Neural cell (in vitro differentiated cells): ENCODE data around the gene RAI1. TPM values are rescaled to one million over a fixed set of nuclear protein-coding genes. Genes with fewer than 3 reads are reported as not detected.
A peak's percentile ranks its signal among the peaks of the same experiment; 100 is the strongest.

ENCODE experiments used
- H2AFZ ChIP-seq: fragments of 200-600, 300-800 bp; sonication (generic), shearing (Covaris generic); 2 replicates; pipeline ENCODE4 v1.6.0; 2014; ENCODE audit warnings: low read depth, mild to moderate bottlenecking, antibody characterized with exemption, low read length, moderate library complexity
- H3F3A ChIP-seq: fragments of 200-600 bp; shearing (Covaris generic); 2 replicates; pipeline ENCODE4 v1.6.1; 2016; ENCODE audit warnings: mild to moderate bottlenecking, moderate library complexity, mixed read lengths, antibody characterized with exemption, low read length; ENCODE audit not compliant: insufficient read depth, poor library complexity, severe bottlenecking
- H3K27ac ChIP-seq: fragments of 200-600, 300-800 bp; sonication (generic), shearing (Covaris generic); 2 replicates; pipeline ENCODE4 v1.5.1; 2014; ENCODE audit warnings: mild to moderate bottlenecking, low read length, moderate library complexity
- H3K27me3 ChIP-seq: fragments of 300-800, 200-600 bp; sonication (generic), shearing (Covaris generic); 2 replicates; pipeline ENCODE4 v1.6.0; 2014; ENCODE audit warnings: mild to moderate bottlenecking, low read depth, low read length, moderate library complexity; ENCODE audit not compliant: insufficient read depth
- H3K36me3 ChIP-seq: fragments of 300-800, 200-600 bp; sonication (generic), shearing (Covaris generic); 2 replicates; pipeline ENCODE4 v1.5.1; 2014; ENCODE audit warnings: mild to moderate bottlenecking, antibody characterized with exemption, low read length, moderate library complexity; ENCODE audit not compliant: insufficient read depth
- H3K4me2 ChIP-seq: fragments of 300-800, 200-600 bp; sonication (generic), shearing (Covaris generic); 2 replicates; pipeline ENCODE4 v1.6.0; 2014; ENCODE audit warnings: mild to moderate bottlenecking, low read length
- H3K4me3 ChIP-seq: fragments of 300-800, 200-600 bp; sonication (generic), shearing (Covaris generic); 2 replicates; pipeline ENCODE4 v1.5.1; 2014; ENCODE audit warnings: mild to moderate bottlenecking, low read length, moderate library complexity
- H3K79me2 ChIP-seq: fragments of 200-600 bp; shearing (Covaris generic); replicated peaks from 2 replicates; pipeline ENCODE4 v1.6.0; 2014; ENCODE audit warnings: mild to moderate bottlenecking, low read length, moderate library complexity; ENCODE audit not compliant: insufficient read depth
- H3K9ac ChIP-seq: fragments of 300-800, 200-600 bp; sonication (generic), shearing (Covaris generic); 2 replicates; pipeline ENCODE4 v1.6.1; 2016; ENCODE audit warnings: mild to moderate bottlenecking, low read length, mixed read lengths
- H3K9me2 ChIP-seq: fragments of 200-600 bp; shearing (Covaris generic); 2 replicates; pipeline ENCODE4 v1.6.1; 2016; ENCODE audit warnings: mild to moderate bottlenecking, low read length, mixed read lengths; ENCODE audit not compliant: insufficient read depth
- H3K9me3 ChIP-seq: fragments of 200-600, 300-800 bp; sonication (generic), shearing (Covaris generic); 2 replicates; pipeline ENCODE4 v1.6.1; 2016; ENCODE audit warnings: mild to moderate bottlenecking, mixed run types, low read length, moderate library complexity, mixed read lengths
- H4K20me1 ChIP-seq: fragments of 200-600 bp; shearing (Covaris generic); 2 replicates; pipeline ENCODE4 v1.6.1; 2016; ENCODE audit warnings: mild to moderate bottlenecking, mixed run types; ENCODE audit not compliant: insufficient read depth
- EP300 ChIP-seq: fragments of 450-650 bp; conservative IDR thresholded peaks from 2 replicates; pipeline ENCODE4 v1.6.1; 2014; ENCODE audit warnings: antibody characterized with exemption, mild to moderate bottlenecking, moderate library complexity; ENCODE audit not compliant: poor library complexity, severe bottlenecking
- EZH2 ChIP-seq: fragments of 200-600, 300-800 bp; shearing (Covaris generic), sonication (generic); IDR thresholded peaks from 2 replicates; pipeline ENCODE4 v1.6.1; 2014; ENCODE audit warnings: antibody characterized with exemption, low read length, borderline replicate concordance, mild to moderate bottlenecking; ENCODE audit not compliant: insufficient read depth, poor library complexity, severe bottlenecking
- MXI1 ChIP-seq: fragments of 450-650 bp; conservative IDR thresholded peaks from 2 replicates; pipeline ENCODE4 v1.6.1; 2014; ENCODE audit warnings: antibody characterized with exemption, mild to moderate bottlenecking; ENCODE audit not compliant: poor library complexity, severe bottlenecking
- POLR2AphosphoS5 ChIP-seq: IDR thresholded peaks from 2 replicates; pipeline ENCODE4 v1.6.1; 2012
- RAD21 ChIP-seq: fragments of 450-650 bp; conservative IDR thresholded peaks from 2 replicates; pipeline ENCODE4 v1.6.1; 2014; ENCODE audit warnings: antibody characterized with exemption, mild to moderate bottlenecking, moderate library complexity
- SMC3 ChIP-seq: fragments of 450-650 bp; conservative IDR thresholded peaks from 2 replicates; pipeline ENCODE4 v1.6.1; 2014; ENCODE audit warnings: antibody characterized with exemption, mild to moderate bottlenecking, moderate library complexity; ENCODE audit not compliant: poor library complexity
- TAF1 ChIP-seq: IDR thresholded peaks from 2 replicates; pipeline ENCODE4 v1.6.1; 2012; ENCODE audit warnings: low read depth
- polyA plus RNA-seq: library from polyadenylated mRNA; depleted of rRNA; stranded (reverse); fragments of >200 nt; gene quantifications from 2 replicates; pipeline ENCODE4 v1.2.3, GENCODE V29; 2014
- TF ChIP-seq, protein P1 (sequence below): fragments of 450-650 bp; IDR thresholded peaks from 2 replicates; pipeline ENCODE4 v1.5.1; 2014; ENCODE audit warnings: antibody characterized with exemption, mild to moderate bottlenecking, moderate library complexity; ENCODE audit not compliant: poor library complexity, severe bottlenecking
- TF ChIP-seq, protein P2 (sequence below): IDR thresholded peaks from 2 replicates; pipeline ENCODE4 v1.6.1; 2012; ENCODE audit warnings: borderline replicate concordance

RAI1 gene
- polyA plus RNA-seq, 1 donor from 2014 or later = 16.9 TPM

DNA sequence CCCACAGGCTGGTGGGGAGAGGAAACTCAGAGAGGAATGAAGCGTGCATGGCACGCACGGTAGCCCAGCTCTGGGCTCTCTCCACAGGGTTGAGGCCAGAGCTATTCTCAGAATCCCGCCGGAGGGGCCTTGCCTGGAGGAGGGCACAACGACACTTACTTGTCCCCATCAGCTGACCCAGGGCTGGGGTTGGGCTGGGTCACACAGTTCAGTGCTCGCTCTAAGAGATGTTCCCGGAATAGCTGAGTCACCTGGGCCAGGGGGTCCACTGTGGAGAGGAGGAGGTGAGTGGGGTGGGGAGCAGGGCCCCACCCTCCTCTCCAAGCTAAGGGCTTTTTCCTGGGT lies 133.8 kb downstream of the RAI1 start:
- Histone ChIP-seq H3K4me2 (no peak overlapping the region), H3K9me2 (no peaks in the 10 kb centered on the region), H3K9ac (no peak overlapping the region), H3K9me3 (no peaks in the 10 kb centered on the region), H3K79me2 (no peaks in the 10 kb centered on the region), H4K20me1 (no peaks in the 10 kb centered on the region), H3K36me3 (no peaks in the 10 kb centered on the region), H3F3A (no peaks in the 10 kb centered on the region), H3K27ac (no peak overlapping the region), H2AFZ (no peak overlapping the region), H3K27me3 (no peaks in the 10 kb centered on the region), H3K4me3 (no peak overlapping the region)
- TF ChIP-seq SMC3 (no peak), EP300 (no peak), POLR2AphosphoS5 (no peak), TAF1 (no peak), EZH2 (no peak), MXI1 (no peak), RAD21 (no peak)
- TF ChIP-seq, protein P1, sequence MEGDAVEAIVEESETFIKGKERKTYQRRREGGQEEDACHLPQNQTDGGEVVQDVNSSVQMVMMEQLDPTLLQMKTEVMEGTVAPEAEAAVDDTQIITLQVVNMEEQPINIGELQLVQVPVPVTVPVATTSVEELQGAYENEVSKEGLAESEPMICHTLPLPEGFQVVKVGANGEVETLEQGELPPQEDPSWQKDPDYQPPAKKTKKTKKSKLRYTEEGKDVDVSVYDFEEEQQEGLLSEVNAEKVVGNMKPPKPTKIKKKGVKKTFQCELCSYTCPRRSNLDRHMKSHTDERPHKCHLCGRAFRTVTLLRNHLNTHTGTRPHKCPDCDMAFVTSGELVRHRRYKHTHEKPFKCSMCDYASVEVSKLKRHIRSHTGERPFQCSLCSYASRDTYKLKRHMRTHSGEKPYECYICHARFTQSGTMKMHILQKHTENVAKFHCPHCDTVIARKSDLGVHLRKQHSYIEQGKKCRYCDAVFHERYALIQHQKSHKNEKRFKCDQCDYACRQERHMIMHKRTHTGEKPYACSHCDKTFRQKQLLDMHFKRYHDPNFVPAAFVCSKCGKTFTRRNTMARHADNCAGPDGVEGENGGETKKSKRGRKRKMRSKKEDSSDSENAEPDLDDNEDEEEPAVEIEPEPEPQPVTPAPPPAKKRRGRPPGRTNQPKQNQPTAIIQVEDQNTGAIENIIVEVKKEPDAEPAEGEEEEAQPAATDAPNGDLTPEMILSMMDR = no peak
- TF ChIP-seq, protein P2, sequence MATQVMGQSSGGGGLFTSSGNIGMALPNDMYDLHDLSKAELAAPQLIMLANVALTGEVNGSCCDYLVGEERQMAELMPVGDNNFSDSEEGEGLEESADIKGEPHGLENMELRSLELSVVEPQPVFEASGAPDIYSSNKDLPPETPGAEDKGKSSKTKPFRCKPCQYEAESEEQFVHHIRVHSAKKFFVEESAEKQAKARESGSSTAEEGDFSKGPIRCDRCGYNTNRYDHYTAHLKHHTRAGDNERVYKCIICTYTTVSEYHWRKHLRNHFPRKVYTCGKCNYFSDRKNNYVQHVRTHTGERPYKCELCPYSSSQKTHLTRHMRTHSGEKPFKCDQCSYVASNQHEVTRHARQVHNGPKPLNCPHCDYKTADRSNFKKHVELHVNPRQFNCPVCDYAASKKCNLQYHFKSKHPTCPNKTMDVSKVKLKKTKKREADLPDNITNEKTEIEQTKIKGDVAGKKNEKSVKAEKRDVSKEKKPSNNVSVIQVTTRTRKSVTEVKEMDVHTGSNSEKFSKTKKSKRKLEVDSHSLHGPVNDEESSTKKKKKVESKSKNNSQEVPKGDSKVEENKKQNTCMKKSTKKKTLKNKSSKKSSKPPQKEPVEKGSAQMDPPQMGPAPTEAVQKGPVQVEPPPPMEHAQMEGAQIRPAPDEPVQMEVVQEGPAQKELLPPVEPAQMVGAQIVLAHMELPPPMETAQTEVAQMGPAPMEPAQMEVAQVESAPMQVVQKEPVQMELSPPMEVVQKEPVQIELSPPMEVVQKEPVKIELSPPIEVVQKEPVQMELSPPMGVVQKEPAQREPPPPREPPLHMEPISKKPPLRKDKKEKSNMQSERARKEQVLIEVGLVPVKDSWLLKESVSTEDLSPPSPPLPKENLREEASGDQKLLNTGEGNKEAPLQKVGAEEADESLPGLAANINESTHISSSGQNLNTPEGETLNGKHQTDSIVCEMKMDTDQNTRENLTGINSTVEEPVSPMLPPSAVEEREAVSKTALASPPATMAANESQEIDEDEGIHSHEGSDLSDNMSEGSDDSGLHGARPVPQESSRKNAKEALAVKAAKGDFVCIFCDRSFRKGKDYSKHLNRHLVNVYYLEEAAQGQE = no peak

DNA sequence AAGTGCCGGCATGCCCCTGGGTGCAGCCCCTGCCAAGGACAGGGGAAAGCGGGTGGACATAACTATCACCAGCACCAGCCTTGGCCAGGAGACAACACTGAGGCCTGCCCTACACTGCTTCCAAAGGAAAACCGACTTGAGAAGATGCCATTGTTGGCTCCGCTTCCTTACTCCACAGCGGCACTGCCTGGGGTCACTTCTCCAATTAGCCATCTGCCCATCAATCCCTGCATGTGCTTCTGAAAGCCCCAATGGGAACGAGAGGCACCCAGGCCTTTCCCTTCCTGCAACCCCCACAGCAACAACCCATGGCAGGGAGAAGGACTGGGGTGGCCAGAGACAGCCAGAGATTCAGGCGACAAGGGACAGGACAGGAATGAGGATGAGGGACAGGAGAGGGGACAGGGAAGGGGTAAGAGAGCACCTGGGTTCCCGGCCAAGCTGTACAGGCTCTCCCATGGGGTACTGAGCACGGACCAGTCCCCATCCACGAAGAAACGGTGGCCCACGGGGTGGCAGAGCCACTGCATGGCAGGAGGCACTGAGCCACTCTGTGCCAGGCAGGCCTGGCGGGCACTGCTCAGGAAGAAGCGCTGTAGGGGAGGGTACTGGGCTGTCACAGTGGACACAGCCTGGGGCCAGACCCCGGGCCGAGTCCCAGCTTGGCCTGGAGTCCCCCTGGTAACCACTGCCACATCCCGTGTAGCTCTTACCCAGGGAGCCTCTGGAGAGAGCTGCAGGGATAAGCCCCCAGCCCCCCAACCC lies 134.4 kb downstream of the RAI1 start:
- Histone ChIP-seq H3K9me3 (no peaks in the 10 kb centered on the region), H3K79me2 (no peaks in the 10 kb centered on the region), H3F3A (no peaks in the 10 kb centered on the region), H3K4me2 (no peak overlapping the region), H3K9ac (no peak overlapping the region), H3K4me3 (no peak overlapping the region), H3K27ac (no peak overlapping the region), H2AFZ (no peak overlapping the region), H3K27me3 (no peaks in the 10 kb centered on the region), H4K20me1 (no peaks in the 10 kb centered on the region), H3K9me2 (no peaks in the 10 kb centered on the region), H3K36me3 (no peaks in the 10 kb centered on the region)
- TF ChIP-seq POLR2AphosphoS5 (peak; percentile 31), EZH2 (no peak)
